HG03558 (cell line): ENCODE results near the gene B3GNT3.

Source experiments
- ATAC-seq: cut with Tn5 transposase; IDR thresholded peaks from one replicate; pipeline ENCODE4 v1.9.1; 2021; ENCODE audit warnings: moderate number of reproducible peaks; ENCODE audit not compliant: unreplicated experiment; ENCODE audit errors: extremely low read depth

B3GNT3 gene

GRCh38 chr19:17794731-17795494 is at the start of gene B3GNT3:
B3GNT3 (plus strand) TSS chr19:17795138; CDS start chr19:17807808, 12,670 bp downstream.
- no peak for ATAC-seq

GRCh38 chr19:17747205-17748098 is 47.5 kb upstream of the B3GNT3 start:
- peak; percentile 49 for ATAC-seq

- no peak for ATAC-seq
Measured at GRCh38 chr19:17748884-17749638, 45.9 kb upstream of the B3GNT3 start.

GRCh38 chr19:17749912-17750317 is 45.0 kb upstream of the B3GNT3 start:
- no peak for ATAC-seq

GRCh38 chr19:17751103-17751911 is 43.6 kb upstream of the B3GNT3 start, which contains the start of gene FCHO1:
FCHO1 (plus strand) TSS chr19:17751477; CDS start chr19:17755165, 3,688 bp downstream.
- no peak for ATAC-seq

GRCh38 chr19:17751912-17752273 is 43.0 kb upstream of the B3GNT3 start:
- ATAC-seq = no peak

GRCh38 chr19:17752865-17753639 is 41.9 kb upstream of the B3GNT3 start:
- ATAC-seq = no peak

GRCh38 chr19:17753976-17754375 is 41.0 kb upstream of the B3GNT3 start:
- ATAC-seq = no peak

GRCh38 chr19:17754634-17755442 is 40.1 kb upstream of the B3GNT3 start:
- ATAC-seq = no peak

GRCh38 chr19:17755443-17755890 is 39.5 kb upstream of the B3GNT3 start:
- no peak for ATAC-seq

- no peak for ATAC-seq
Measured at GRCh38 chr19:17755977-17756670, 38.8 kb upstream of the B3GNT3 start.

- no peak for ATAC-seq
Measured at GRCh38 chr19:17757125-17757524, 37.8 kb upstream of the B3GNT3 start.

GRCh38 chr19:17758515-17758914 is 36.4 kb upstream of the B3GNT3 start:
- no peak for ATAC-seq

- no peak for ATAC-seq
Measured at GRCh38 chr19:17761148-17761547, 33.8 kb upstream of the B3GNT3 start.

- no peak for ATAC-seq
Measured at GRCh38 chr19:17762505-17763229, 32.3 kb upstream of the B3GNT3 start.

- no peak for ATAC-seq
Measured at GRCh38 chr19:17764348-17764747, 30.6 kb upstream of the B3GNT3 start.

- no peak for ATAC-seq
Measured at GRCh38 chr19:17765069-17765618, 29.8 kb upstream of the B3GNT3 start.
